ENCODE data around the gene TPRN. TPM values are rescaled to one million over a fixed set of nuclear protein-coding genes. Genes with fewer than 3 reads are reported as not detected.

TPRN gene
- total RNA-seq, 1 experiment from 2014 or later = 24.9 TPM

DNA sequence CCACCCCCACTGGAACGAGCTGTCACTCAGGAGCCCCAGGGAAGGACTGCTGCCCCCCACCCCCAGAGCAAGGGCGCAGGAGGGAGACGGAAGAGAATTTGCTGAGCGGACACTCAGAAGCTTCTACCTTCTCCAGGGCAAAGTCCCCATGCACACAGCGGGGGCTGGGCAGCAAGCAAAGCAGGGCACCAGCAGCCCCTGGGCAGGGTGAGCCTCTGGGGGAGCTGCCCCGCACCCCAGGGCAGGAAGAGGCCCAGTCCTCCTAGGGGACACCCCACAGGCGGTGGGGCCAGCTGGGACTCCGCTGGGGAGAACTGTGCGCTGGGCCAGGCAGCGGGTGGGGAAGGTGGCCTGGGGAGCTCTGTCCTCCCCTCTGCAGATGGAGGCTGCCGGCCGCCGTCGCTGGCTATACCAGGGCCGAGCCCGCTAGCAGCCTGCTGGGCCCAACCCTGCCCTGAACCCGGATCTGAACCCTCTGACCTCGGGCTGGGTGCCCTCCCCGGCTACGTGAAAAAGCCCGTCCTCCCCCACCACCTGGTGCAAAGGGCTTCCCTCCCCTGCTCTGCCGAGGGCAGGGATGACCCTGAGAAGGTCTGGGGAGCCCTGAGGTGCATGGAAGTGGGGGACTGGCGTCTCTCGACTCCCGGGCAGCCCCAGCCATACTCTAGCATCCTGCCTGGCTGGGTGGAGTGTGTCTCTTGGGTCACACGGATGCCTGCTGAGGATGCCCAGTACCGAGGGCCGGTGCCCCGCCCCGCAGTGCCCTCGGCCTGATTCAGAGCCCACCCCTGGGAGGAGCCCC, 29.6 kb upstream of the TPRN start:
- ChIA-PET RAD21 (ENCODE audit: low non-redundant PET in 1 of 2, low total read pairs in 2 of 2, uncharacterized antibody in 2 of 2, unreplicated experiment in 2 of 2) (no interaction called here), CTCF (no interaction called here), POLR2A (no interaction called here)
- H4K20me1 ChIP-seq (ENCODE audit: insufficient read depth) = no peaks in the 10 kb centered on the region
- ATAC-seq = no peak
- H3K9me2 ChIP-seq (ENCODE audit: insufficient read depth) = no peaks in the 10 kb centered on the region
- DNase-seq (ENCODE audit: low read depth, low spot score) = no peak
- H3K27ac ChIP-seq (ENCODE audit: low read depth, low read length) = no peak overlapping the region
- no peaks in the 10 kb centered on the region for H3K36me3 ChIP-seq (ENCODE audit: control insufficient read depth in 1 of 2, insufficient read depth in 2 of 2, low read length in 2 of 2)
- H3K4me3 ChIP-seq (replicated peaks in 1 of 2; ENCODE audit: low read depth in 1 of 2, low read length in 2 of 2) = no peak overlapping the region
- BruUV-seq (replicated peaks) = no TSS peak
- no peak overlapping the region for H3K4me2 ChIP-seq (ENCODE audit: low read length)
- no peaks in the 10 kb centered on the region for H3K9me3 ChIP-seq (ENCODE audit: control insufficient read depth in 1 of 2, insufficient read depth in 1 of 2, low read depth in 1 of 2, low read length in 2 of 2)
- no peak overlapping the region for H2AFZ ChIP-seq (ENCODE audit: low read depth, low read length, poor library complexity, severe bottlenecking)
- no peaks in the 10 kb centered on the region for H3K27me3 ChIP-seq (ENCODE audit: insufficient read depth, low read length)
- H3K4me1 ChIP-seq (ENCODE audit: control insufficient read depth in 1 of 2, insufficient read depth in 2 of 2, low read length in 2 of 2) = peaks cover 34 to 46% of the 10 kb centered on the region in 2 experiments
- no peaks in the 10 kb centered on the region for H3K79me2 ChIP-seq (ENCODE audit: insufficient read depth, low read length)
- TF ChIP-seq ELF1 (IDR thresholded peaks at IDR 0.05; ENCODE audit: borderline replicate concordance, low read depth) (no peak), CEBPB (IDR thresholded peaks at IDR 0.05; ENCODE audit: low read depth) (no peak), CBX3 (IDR thresholded peaks at IDR 0.05; ENCODE audit: low read depth) (no peak), POLR2AphosphoS5 (IDR thresholded peaks at IDR 0.05; ENCODE audit: low read depth, low read length) (no peak), TCF7L2 (IDR thresholded peaks at IDR 0.05; ENCODE audit: borderline replicate concordance, extremely low read depth, insufficient read depth, insufficient read length) (no peak), YY1 (IDR thresholded peaks at IDR 0.05; ENCODE audit: extremely low read depth, insufficient replicate concordance, low read depth, low read length) (no peak), ZFX (IDR thresholded peaks at IDR 0.05) (no peak)
- TF ChIP-seq, protein P1, sequence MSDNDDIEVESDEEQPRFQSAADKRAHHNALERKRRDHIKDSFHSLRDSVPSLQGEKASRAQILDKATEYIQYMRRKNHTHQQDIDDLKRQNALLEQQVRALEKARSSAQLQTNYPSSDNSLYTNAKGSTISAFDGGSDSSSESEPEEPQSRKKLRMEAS (IDR thresholded peaks at IDR 0.05) = no peak
- intact Hi-C loops (cut with micrococcal nuclease) = loop anchor here (5.0 to 10.0 kb wide), 3 partner anchors 43 to 445 kb away; partner anchors contain the start of genes ANAPC2, NPDC1 and SSNA1
- no peak overlapping the region for H3K9ac ChIP-seq (ENCODE audit: low read length)
